A673 (cell line): ENCODE results near the gene SLC25A13.

Experiments used
- EZH2 ChIP-seq: fragments of 200-600 bp; sonication (generic); IDR thresholded peaks from 2 replicates; pipeline ENCODE4 v1.6.1; 2017; ENCODE audit warnings: borderline replicate concordance, low read depth, mild to moderate bottlenecking, mixed read lengths, antibody characterized with exemption, low read length; ENCODE audit not compliant: poor library complexity, severe bottlenecking
- TF ChIP-seq, protein P1 (sequence below): fragments of 300-800, 200-600 bp; sonication (generic); conservative IDR thresholded peaks from 2 replicates; pipeline ENCODE4 v1.5.1; 2017; ENCODE audit warnings: low read depth, mild to moderate bottlenecking, antibody characterized with exemption, low read length, moderate library complexity, mixed read lengths

- TF ChIP-seq, protein P1, sequence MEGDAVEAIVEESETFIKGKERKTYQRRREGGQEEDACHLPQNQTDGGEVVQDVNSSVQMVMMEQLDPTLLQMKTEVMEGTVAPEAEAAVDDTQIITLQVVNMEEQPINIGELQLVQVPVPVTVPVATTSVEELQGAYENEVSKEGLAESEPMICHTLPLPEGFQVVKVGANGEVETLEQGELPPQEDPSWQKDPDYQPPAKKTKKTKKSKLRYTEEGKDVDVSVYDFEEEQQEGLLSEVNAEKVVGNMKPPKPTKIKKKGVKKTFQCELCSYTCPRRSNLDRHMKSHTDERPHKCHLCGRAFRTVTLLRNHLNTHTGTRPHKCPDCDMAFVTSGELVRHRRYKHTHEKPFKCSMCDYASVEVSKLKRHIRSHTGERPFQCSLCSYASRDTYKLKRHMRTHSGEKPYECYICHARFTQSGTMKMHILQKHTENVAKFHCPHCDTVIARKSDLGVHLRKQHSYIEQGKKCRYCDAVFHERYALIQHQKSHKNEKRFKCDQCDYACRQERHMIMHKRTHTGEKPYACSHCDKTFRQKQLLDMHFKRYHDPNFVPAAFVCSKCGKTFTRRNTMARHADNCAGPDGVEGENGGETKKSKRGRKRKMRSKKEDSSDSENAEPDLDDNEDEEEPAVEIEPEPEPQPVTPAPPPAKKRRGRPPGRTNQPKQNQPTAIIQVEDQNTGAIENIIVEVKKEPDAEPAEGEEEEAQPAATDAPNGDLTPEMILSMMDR = no peak
- no peak for TF ChIP-seq EZH2
Observed at GRCh38 chr7:96205665-96206064, 116.2 kb downstream of the SLC25A13 start.
